CD4-positive, alpha-beta memory T cell (primary cell): ENCODE results near the gene NOP56. TPM values are rescaled to one million over a fixed set of nuclear protein-coding genes. Genes with fewer than 3 reads are reported as not detected.
"Not testable (repeated sequence)": the region's sequence is repeated elsewhere in the genome, so short reads cannot be mapped to it uniquely, and the experiment has no call there.

Experiments used
- CTCF ChIA-PET: fragments of 350-600 bp; sonication (Branson Sonifier 250); formaldehyde crosslinking; loops from one replicate; lab custom pipeline; 2021; ENCODE audit warnings: inconsistent platforms; ENCODE audit not compliant: partially characterized antibody; lab: Charles Lee
- POLR2A ChIA-PET: fragments of 350-600 bp; sonication (Branson Sonifier 250); formaldehyde crosslinking; loops from one replicate; lab custom pipeline; 2021; ENCODE audit not compliant: partially characterized antibody; lab: Charles Lee
- DNase-seq, 5 donors: peaks; one replicate each; pipeline versions ENCODE4 v3.0.0 to v3.0.0-alpha.2; 2020 to 2022; ENCODE audit warnings: mixed read lengths in 1 of 5
- H3K27ac ChIP-seq: one replicate; pipeline ENCODE4 v1.7.0; 2013; ENCODE audit warnings: low read depth, low read length
- H3K27me3 ChIP-seq: 2 replicates; pipeline ENCODE4 v1.7.0; 2013; ENCODE audit warnings: mild to moderate bottlenecking, low read length, moderate library complexity; ENCODE audit not compliant: insufficient read depth
- H3K36me3 ChIP-seq: 2 replicates; pipeline ENCODE4 v1.7.0; 2013; ENCODE audit warnings: mild to moderate bottlenecking, low read length, moderate library complexity; ENCODE audit not compliant: insufficient read depth
- H3K4me1 ChIP-seq: 2 replicates; pipeline ENCODE4 v1.7.0; 2013; ENCODE audit warnings: mild to moderate bottlenecking, low read length, moderate library complexity; ENCODE audit not compliant: insufficient read depth
- H3K4me3 ChIP-seq, 2 donors: one replicate each; pipeline ENCODE4 v1.7.0; 2013; ENCODE audit warnings: low read length in 2 of 2, mild to moderate bottlenecking in 1 of 2
- H3K9me3 ChIP-seq, 2 donors: one replicate each; pipeline ENCODE4 v1.7.0; 2013; ENCODE audit warnings: low read length in 2 of 2, control low read depth in 1 of 2; ENCODE audit not compliant: control insufficient read depth in 1 of 2
- H3K27ac Mint-ChIP-seq, 7 donors: one replicate each; pipeline ENCODE4 v1.8.0; 2020 to 2021; ENCODE audit warnings: mixed read lengths in 7 of 7, mild to moderate bottlenecking in 6 of 7, inconsistent platforms in 3 of 7, moderate library complexity in 3 of 7
- H3K27me3 Mint-ChIP-seq, 2 donors: one replicate each; pipeline ENCODE4 v1.8.0; 2020 to 2021; ENCODE audit warnings: mixed read lengths in 2 of 2
- H3K36me3 Mint-ChIP-seq, 2 donors: one replicate each; pipeline ENCODE4 v1.8.0; 2020 to 2021; ENCODE audit warnings: mixed read lengths in 2 of 2, inconsistent platforms in 1 of 2, mild to moderate bottlenecking in 1 of 2
- H3K4me1 Mint-ChIP-seq, 4 donors: one replicate each; pipeline ENCODE4 v1.8.0; 2020 to 2021; ENCODE audit warnings: mixed read lengths in 4 of 4, mild to moderate bottlenecking in 1 of 4
- H3K4me3 Mint-ChIP-seq, 8 donors: one replicate each; pipeline ENCODE4 v1.8.0; 2020 to 2021; ENCODE audit warnings: mixed read lengths in 8 of 8, mild to moderate bottlenecking in 7 of 8, moderate library complexity in 6 of 8, inconsistent platforms in 3 of 8
- H3K9me3 Mint-ChIP-seq, 8 donors: one replicate each; pipeline ENCODE4 v1.8.0; 2020 to 2021; ENCODE audit warnings: mixed read lengths in 8 of 8, mild to moderate bottlenecking in 5 of 8, inconsistent platforms in 3 of 8, moderate library complexity in 1 of 8
- intact Hi-C: fragments of 100-400 bp; cut with micrococcal nuclease; formaldehyde crosslinking; loops from one replicate; pipeline ENCODE4 v1.15.1; 2023
- polyA plus RNA-seq, 2 donors: library from polyadenylated mRNA; unstranded; fragments of 300-500 nt; fragmentation: Illumina TruSeq; gene quantifications; one replicate each; pipeline ENCODE4 v1.2.3, GENCODE V29; 2021
- total RNA-seq, 2 experiments: library from RNA; stranded (reverse); gene quantifications; one replicate each; pipeline ENCODE4 v1.2.3, GENCODE V29; 2021

Gene NOP56
- total and polyA plus RNA-seq, 4 experiments from 2014 or later: 83.4 to 270 (median 197) TPM

DNA sequence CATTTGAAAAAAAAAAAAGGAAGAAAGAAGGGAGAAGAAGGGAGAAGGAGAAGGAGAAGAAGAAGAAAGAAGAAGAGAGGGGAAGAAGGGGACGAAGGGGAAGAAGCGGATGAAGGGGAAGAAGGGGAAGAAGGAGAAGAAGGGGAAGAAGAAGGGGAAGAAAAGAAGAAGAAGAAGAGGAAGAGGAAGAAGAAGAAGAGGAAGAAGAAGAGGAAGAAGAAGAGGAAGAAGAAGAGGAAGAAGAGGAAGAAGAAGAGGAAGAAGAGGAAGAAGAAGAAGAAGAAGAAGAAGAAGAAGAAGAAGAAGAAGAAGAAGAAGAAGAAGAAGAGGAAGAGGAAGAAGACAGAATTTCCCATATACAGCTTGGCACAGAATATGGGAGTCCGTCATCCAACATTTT is 29.6 kb downstream of the NOP56 start:
- DNase-seq, H3K27me3 ChIP-seq, H3K27ac Mint-ChIP-seq, H3K27ac ChIP-seq, CTCF ChIA-PET, H3K9me3 Mint-ChIP-seq, H3K4me3 ChIP-seq, POLR2A ChIA-PET, intact Hi-C loops, H3K4me3 Mint-ChIP-seq, H3K9me3 ChIP-seq, H3K4me1 ChIP-seq, H3K36me3 Mint-ChIP-seq, H3K36me3 ChIP-seq, H3K4me1 Mint-ChIP-seq: not testable (repeated sequence)
- H3K27me3 Mint-ChIP-seq: peaks cover 11 to 18% of the 10 kb centered on the region in 2 donors

DNA sequence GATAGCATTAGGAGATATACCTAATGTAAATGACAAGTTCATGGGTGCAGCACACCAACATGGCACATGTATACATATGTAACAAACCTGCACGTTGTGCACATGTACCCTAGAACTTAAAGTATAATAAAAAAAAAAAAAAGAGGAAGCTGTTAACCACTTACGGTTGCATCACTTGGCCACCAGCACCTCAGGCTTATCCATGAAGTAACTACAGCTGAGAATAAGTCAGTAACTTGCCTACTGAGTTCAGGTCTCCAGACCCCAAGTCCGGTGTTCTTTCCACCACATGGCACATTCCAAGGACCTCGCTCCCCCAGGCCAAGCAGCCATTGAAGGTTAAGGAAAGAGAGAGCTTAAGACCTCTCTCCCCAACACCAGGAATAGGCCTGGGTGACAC is 32.4 kb downstream of the NOP56 start:
- H3K9me3 Mint-ChIP-seq, H3K4me3 Mint-ChIP-seq, H3K27me3 ChIP-seq, POLR2A ChIA-PET, H3K36me3 ChIP-seq, H3K27ac ChIP-seq, H3K4me3 ChIP-seq, H3K36me3 Mint-ChIP-seq, DNase-seq, H3K9me3 ChIP-seq: not testable (repeated sequence)
- Mint-ChIP-seq H3K27ac (peak overlapping the region in 1 of 7 donors; percentile 52), H3K4me1 (peaks cover 3 to 13% (median 11%) of the 10 kb centered on the region in 4 donors), H3K27me3 (peaks cover 8 to 20% of the 10 kb centered on the region in 2 donors)
- intact Hi-C loops: loop anchor here (5.0 kb wide), 1 partner anchor 297 kb away; no protein-coding TSS in a partner anchor
- CTCF ChIA-PET: interaction anchor here (0.7 to 7.8 kb wide), 5 partner anchors 34 to 70 kb away, joined by 3 to 99 read pairs (median 5); no protein-coding TSS in a partner anchor
- peaks cover 12% of the 10 kb centered on the region for H3K4me1 ChIP-seq

GRCh38 chr20:2687514-2687913 is 35.1 kb downstream of the NOP56 start:
- ChIA-PET POLR2A (interaction anchor here (1.2 to 3.6 kb wide), 3 partner anchors 23 to 54 kb away, joined by 6 to 27 read pairs (median 6); partner anchors contain the start of genes IDH3B and NOP56), CTCF (interaction anchor here (0.7 to 7.8 kb wide), 17 partner anchors 11 to 405 kb away, joined by 3 to 99 read pairs (median 4); no protein-coding TSS in a partner anchor)
- Histone ChIP-seq H3K4me1 (peaks cover 16% of the 10 kb centered on the region), H3K4me3 (no peak overlapping the region), H3K9me3 (no peaks in the 10 kb centered on the region), H3K27ac (no peak overlapping the region), H3K27me3 (no peaks in the 10 kb centered on the region), H3K36me3 (no peaks in the 10 kb centered on the region)
- peaks cover 13 to 30% (median 27%) of the 10 kb centered on the region in 4 donors for H3K4me1 Mint-ChIP-seq
- peak overlapping the region in 2 of 7 donors; percentile 65 to 77 for H3K27ac Mint-ChIP-seq
- H3K9me3 Mint-ChIP-seq: peaks cover 0 to 2% (median 0%) of the 10 kb centered on the region in 8 donors
- H3K36me3 Mint-ChIP-seq: peaks cover 0 to 3% of the 10 kb centered on the region in 2 donors
- peaks cover 8 to 29% of the 10 kb centered on the region in 2 donors for H3K27me3 Mint-ChIP-seq
- DNase-seq: no peak
- peak overlapping the region in 3 of 8 donors; percentile 51 to 64 (median 53) for H3K4me3 Mint-ChIP-seq
- intact Hi-C loops: loop anchor here (5.0 kb wide), 1 partner anchor 295 kb away; no protein-coding TSS in a partner anchor

- Histone ChIP-seq H3K9me3 (no peaks in the 10 kb centered on the region), H3K4me3 (no peak overlapping the region), H3K36me3 (no peaks in the 10 kb centered on the region), H3K27me3 (no peaks in the 10 kb centered on the region), H3K4me1 (peaks cover 16% of the 10 kb centered on the region), H3K27ac (no peak overlapping the region)
- Mint-ChIP-seq H3K36me3 (peaks cover 0 to 3% of the 10 kb centered on the region in 2 donors), H3K4me1 (peaks cover 13 to 30% (median 27%) of the 10 kb centered on the region in 4 donors), H3K9me3 (peaks cover 0 to 2% (median 0%) of the 10 kb centered on the region in 8 donors), H3K27me3 (peaks cover 7 to 29% of the 10 kb centered on the region in 2 donors), H3K4me3 (peak overlapping the region in 6 of 8 donors; percentile 20 to 64 (median 43)), H3K27ac (peak overlapping the region in 4 of 7 donors; percentile 65 to 77 (median 70))
- intact Hi-C loops: loop anchor here (1.0 to 5.0 kb wide), 6 partner anchors 25 to 313 kb away; no protein-coding TSS in a partner anchor
- CTCF ChIA-PET: interaction anchor here (0.7 to 7.8 kb wide), 15 partner anchors 13 to 726 kb away, joined by 3 to 99 read pairs (median 6); no protein-coding TSS in a partner anchor
- POLR2A ChIA-PET: interaction anchor here (0.8 to 3.6 kb wide), 7 partner anchors 24 to 64 kb away, joined by 3 to 27 read pairs (median 6); partner anchors contain the start of genes IDH3B and NOP56
- DNase-seq: peak; percentile 78 to 84 (median 80)
These were observed 35.7 kb downstream of the NOP56 start for GRCh38 chr20:2688041-2688591.

DNA sequence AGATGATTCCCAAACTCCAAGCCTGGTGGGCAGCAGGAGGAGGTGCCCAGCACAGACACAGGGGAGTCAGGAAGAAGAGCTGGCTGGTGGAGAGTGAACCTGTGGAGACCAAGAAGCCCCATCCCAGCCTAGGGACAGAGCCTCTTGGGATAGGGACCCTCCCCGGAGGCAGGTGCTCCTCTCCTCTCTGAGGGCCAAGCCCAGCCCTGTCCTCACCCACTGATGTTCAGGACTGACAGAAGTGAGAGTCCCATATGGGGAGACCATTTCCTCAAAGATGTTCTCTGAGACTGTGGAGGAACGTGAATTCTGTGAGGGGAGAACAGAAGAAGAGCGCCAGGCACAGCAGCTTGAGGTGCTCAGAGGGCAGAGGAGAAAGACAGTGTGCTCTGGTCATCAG is 37.8 kb downstream of the NOP56 start:
- H3K27me3 ChIP-seq: peaks cover 13% of the 10 kb centered on the region
- Mint-ChIP-seq H3K4me3 (peak overlapping the region in 2 of 8 donors; percentile 21 to 32), H3K36me3 (peaks cover 0 to 3% of the 10 kb centered on the region in 2 donors)

DNA sequence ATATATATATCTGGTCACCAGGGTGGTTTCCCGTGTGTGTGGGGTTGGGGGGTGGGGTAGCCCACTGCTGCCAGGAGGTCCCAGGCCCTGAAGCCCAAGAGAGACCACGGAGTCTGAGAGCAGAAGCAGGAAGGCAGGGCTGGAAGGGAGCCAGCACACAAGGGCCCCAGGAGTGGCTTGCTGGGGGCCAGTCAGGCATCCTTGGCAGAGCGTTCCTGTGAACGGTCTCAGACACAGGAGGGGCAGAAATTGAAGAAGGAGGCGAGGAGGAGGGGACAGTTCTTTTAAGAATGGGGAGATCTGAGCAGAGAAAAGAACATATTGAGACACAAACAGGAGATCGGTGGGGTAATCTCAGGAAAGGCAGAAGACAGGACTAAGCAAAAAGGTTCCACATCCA is 38.3 kb downstream of the NOP56 start:
- ChIA-PET CTCF (interaction anchor here (0.9 to 7.8 kb wide), 3 partner anchors 39 to 143 kb away, joined by 3 to 99 read pairs (median 3); no protein-coding TSS in a partner anchor), POLR2A (no interaction called here)
- intact Hi-C loops: loop anchor here (10.0 kb wide), 1 partner anchor 424 kb away; no protein-coding TSS in a partner anchor
- peak overlapping the region in 4 of 7 donors; percentile 5 to 70 (median 58) for H3K27ac Mint-ChIP-seq
- DNase-seq: no peak
- Histone ChIP-seq H3K36me3 (no peaks in the 10 kb centered on the region), H3K4me3 (no peak overlapping the region), H3K9me3 (no peaks in the 10 kb centered on the region), H3K27ac (no peak overlapping the region), H3K4me1 (peaks cover 16% of the 10 kb centered on the region), H3K27me3 (peaks cover 18% of the 10 kb centered on the region)
- peaks cover 0 to 3% of the 10 kb centered on the region in 2 donors for H3K36me3 Mint-ChIP-seq
- peaks cover 0 to 2% (median 0%) of the 10 kb centered on the region in 8 donors for H3K9me3 Mint-ChIP-seq
- peaks cover 16 to 38% of the 10 kb centered on the region in 2 donors for H3K27me3 Mint-ChIP-seq
- peaks cover 13 to 30% (median 27%) of the 10 kb centered on the region in 4 donors for H3K4me1 Mint-ChIP-seq
- peak overlapping the region; percentile 88 to 96 (median 91) for H3K4me3 Mint-ChIP-seq

More for the DNA sequence above, 37.8 kb downstream of the NOP56 start:
- ChIA-PET POLR2A (interaction anchor here (2.8 to 3.6 kb wide), 2 partner anchors 26 to 51 kb away, joined by 6 to 27 read pairs; partner anchors contain the start of gene IDH3B), CTCF (interaction anchor here (0.9 to 7.8 kb wide), 6 partner anchors 24 to 162 kb away, joined by 3 to 99 read pairs (median 12); no protein-coding TSS in a partner anchor)
- Mint-ChIP-seq H3K9me3 (peaks cover 0 to 2% (median 0%) of the 10 kb centered on the region in 8 donors), H3K4me1 (peaks cover 13 to 30% (median 27%) of the 10 kb centered on the region in 4 donors), H3K27me3 (peaks cover 13 to 36% of the 10 kb centered on the region in 2 donors), H3K27ac (peak overlapping the region in 3 of 7 donors; percentile 2 to 70 (median 6))
- intact Hi-C loops: loop anchor here (10.0 kb wide), 1 partner anchor 425 kb away; no protein-coding TSS in a partner anchor
- Histone ChIP-seq H3K36me3 (no peaks in the 10 kb centered on the region), H3K27ac (no peak overlapping the region), H3K4me3 (no peak overlapping the region), H3K9me3 (no peaks in the 10 kb centered on the region), H3K4me1 (peaks cover 16% of the 10 kb centered on the region)
- DNase-seq: no peak
